Measurements from ENCODE around the gene RCSD1. TPM values are rescaled to one million over a fixed set of nuclear protein-coding genes. Genes with fewer than 3 reads are reported as not detected.

The RCSD1 gene
- total and polyA plus RNA-seq, 12 donors = 3.3 to 15.4 (median 9.4) TPM

DNA sequence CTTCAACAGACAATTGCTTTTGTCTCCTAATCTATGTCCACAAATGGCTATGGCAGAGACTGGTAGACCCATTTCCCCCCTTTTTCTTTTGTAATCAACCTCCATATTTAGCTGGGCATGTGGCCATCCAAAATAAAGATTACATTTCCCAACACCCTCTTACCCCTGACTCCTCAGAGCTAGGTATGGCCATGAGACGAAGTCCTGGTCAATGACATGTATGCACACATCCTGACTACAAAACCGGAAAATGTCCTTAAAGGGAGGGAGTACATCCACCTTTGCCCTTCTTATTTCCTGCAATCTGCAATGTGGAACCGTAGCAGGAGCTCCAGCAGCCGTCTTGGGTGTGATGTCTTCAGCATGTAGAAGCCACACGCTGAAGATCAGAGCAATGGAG lies 36.2 kb upstream of the RCSD1 start:
- 62 to 71% (median 67%) methylated on average over 5 of the region's 5 CpGs for WGBS, 4 donors
- intact Hi-C loops (cut with DNase I) = no loop called here
- H3K4me3 ChIP-seq = no peak overlapping the region
- H3K9me3 ChIP-seq (replicated peaks in 1 of 3) = no peaks in the 10 kb centered on the region
- no peaks in the 10 kb centered on the region for H3K27me3 ChIP-seq
- DNase-seq = no peak
- H3K27ac ChIP-seq = no peak overlapping the region
- TF ChIP-seq POLR2A (IDR thresholded peaks at IDR 0.05) (no peak), CTCF (IDR thresholded peaks at IDR 0.05) (no peak)
- no peaks in the 10 kb centered on the region for H3K36me3 ChIP-seq (replicated peaks in 1 of 2)
- H3K4me1 ChIP-seq (replicated peaks in 1 of 2) = no peaks in the 10 kb centered on the region

GRCh38 chr1:167594822-167595221 lies 35.2 kb upstream of the RCSD1 start:
- no peaks in the 10 kb centered on the region for H3K36me3 ChIP-seq (replicated peaks in 1 of 2)
- H3K27ac ChIP-seq = no peak overlapping the region
- 47 to 58% (median 50%) methylated on average over 6 of the region's 6 CpGs for WGBS, 4 donors
- intact Hi-C loops (cut with DNase I) = loop anchor here in 1 of 2 donors (5.0 kb wide), 1 partner anchor 87 kb away; no protein-coding TSS in a partner anchor
- peaks cover 0 to 2% of the 10 kb centered on the region in 2 donors for H3K4me1 ChIP-seq (replicated peaks in 1 of 2)
- H3K9me3 ChIP-seq (replicated peaks in 1 of 3) = no peaks in the 10 kb centered on the region
- no peak overlapping the region for H3K4me3 ChIP-seq
- no peaks in the 10 kb centered on the region for H3K27me3 ChIP-seq
- no peak for TF ChIP-seq CTCF (IDR thresholded peaks at IDR 0.05)
- TF ChIP-seq POLR2A (IDR thresholded peaks at IDR 0.05) = no peak
- DNase-seq = no peak

DNA sequence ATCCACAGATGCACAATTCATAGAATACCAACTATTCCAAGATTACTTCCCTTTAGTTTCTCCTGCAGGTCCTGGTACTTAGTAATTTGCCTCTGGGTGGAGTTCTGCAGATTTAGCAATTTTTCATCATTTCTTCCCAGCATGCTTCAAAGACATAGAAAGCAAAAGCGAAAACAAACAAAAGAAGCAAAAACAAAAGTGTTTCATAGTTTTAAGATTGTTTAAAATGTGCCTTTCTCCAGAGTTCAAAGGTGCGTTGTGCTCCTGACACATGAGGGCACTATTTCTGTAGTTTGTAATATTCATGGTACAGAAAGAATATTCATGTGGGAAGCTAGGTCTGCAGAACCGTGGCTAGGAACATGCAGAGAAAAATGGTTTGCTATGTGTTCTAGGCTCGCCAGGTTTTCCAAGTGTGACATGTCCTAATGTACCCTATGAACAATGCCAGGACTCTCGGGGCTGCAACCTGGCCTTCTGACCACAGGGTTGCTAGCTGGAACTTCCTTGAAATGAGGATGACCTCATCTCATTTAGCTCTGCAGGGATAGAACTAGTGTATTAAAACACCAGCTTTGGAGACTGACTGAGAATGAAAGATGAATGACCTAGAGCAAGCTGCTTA lies 30.0 kb upstream of the RCSD1 start:
- peak; percentile 46 to 91 (median 79) for DNase-seq
- intact Hi-C loops (cut with DNase I) = loop anchor here (2.0 to 5.0 kb wide), 2 partner anchors 82 to 89 kb away; no protein-coding TSS in a partner anchor
- Histone ChIP-seq H3K27ac (peak overlapping the region in 3 of 5 donors; percentile 18 to 22 (median 18)), H3K9me3 (replicated peaks in 1 of 3) (no peaks in the 10 kb centered on the region), H3K4me3 (no peak overlapping the region), H3K4me1 (replicated peaks in 1 of 2) (peaks cover 6 to 26% of the 10 kb centered on the region in 2 donors), H3K36me3 (replicated peaks in 1 of 2) (no peaks in the 10 kb centered on the region), H3K27me3 (no peaks in the 10 kb centered on the region)
- TF ChIP-seq POLR2A (IDR thresholded peaks at IDR 0.05) (no peak), CTCF (IDR thresholded peaks at IDR 0.05) (peak; percentile 37 to 77 (median 56))
- WGBS, 4 donors = 5 to 17% (median 10%) methylated on average over 5 of the region's 5 CpGs

- TF ChIP-seq POLR2A (IDR thresholded peaks at IDR 0.05) = no peak
- intact Hi-C loops (cut with DNase I) = loop anchor here in 1 of 2 donors (2.0 kb wide), 1 partner anchor 87 kb away; no protein-coding TSS in a partner anchor
- peak overlapping the region in 4 of 5 donors; percentile 31 to 80 (median 52) for H3K27ac ChIP-seq
- 66 to 73% (median 70%) methylated on average over 8 of the region's 8 CpGs for WGBS, 4 donors
- no peaks in the 10 kb centered on the region for H3K36me3 ChIP-seq (replicated peaks in 1 of 2)
- no peak overlapping the region for H3K4me3 ChIP-seq
- no peaks in the 10 kb centered on the region for H3K27me3 ChIP-seq
- H3K9me3 ChIP-seq (replicated peaks in 1 of 3) = no peaks in the 10 kb centered on the region
- H3K4me1 ChIP-seq (replicated peaks in 1 of 2) = peaks cover 6 to 26% of the 10 kb centered on the region in 2 donors
- DNase-seq = peak; percentile 37 to 79 (median 52)
Observed at GRCh38 chr1:167601442-167602383, 28.3 kb upstream of the RCSD1 start.
